Measurements from ENCODE around the gene FOXO3B. TPM values are rescaled to one million over a fixed set of nuclear protein-coding genes. Genes with fewer than 3 reads are reported as not detected.
"Not testable (repeated sequence)": the region's sequence is repeated elsewhere in the genome, so short reads cannot be mapped to it uniquely, and the experiment has no call there.

FOXO3B gene
- total RNA-seq, 8 experiments from 2014 or later = 3.9 to 21.4 (median 10.9) TPM

- in situ Hi-C loops (cut with MboI; ENCODE audit: low pct_unique_long_range_greater_than_20kb in 2 of 9, low sequenced_read_pairs in 9 of 9, unreplicated experiment in 9 of 9) = not testable (repeated sequence)
- no CpG with 5 or more reads among the region's 7 CpGs for WGBS, 10 experiments
These were observed 46.3 kb downstream of the FOXO3B start for GRCh38 chr17:18635773-18636172.

GRCh38 chr17:18634550-18635263 is 47.4 kb downstream of the FOXO3B start:
- peak overlapping the region in 2 of 5 donors; percentile 2 to 7 for H3K4me3 ChIP-seq
- WGBS, 10 experiments = no CpG with 5 or more reads among the region's 56 CpGs
- in situ Hi-C loops (cut with MboI; ENCODE audit: low pct_unique_long_range_greater_than_20kb in 2 of 9, low sequenced_read_pairs in 9 of 9, unreplicated experiment in 9 of 9); H3K27ac ChIP-seq; H3K4me1 ChIP-seq (replicated peaks in 1 of 2): not testable (repeated sequence)
- ATAC-seq (replicated peaks in 6 of 8) = peak; percentile 16 to 84 (median 60)

More at GRCh38 chr17:18635773-18636172, 46.3 kb downstream of the FOXO3B start:
- not testable (repeated sequence) for H3K4me1 ChIP-seq (replicated peaks in 1 of 2); ATAC-seq (replicated peaks in 6 of 8); H3K27ac ChIP-seq; H3K4me3 ChIP-seq

Other genes with a start within 250 kb of the FOXO3B start
- gene LGALS9C, start 205.5 kb downstream of the FOXO3B start, total RNA-seq = under 1 TPM in 6 of 8 experiments, not detected in 2; 0.14 to 0.92 (median 0.47) TPM
- 1 to 10 TPM in 2 of 8 experiments, under 1 TPM in 4, not detected in 2; 0.16 to 1.0 (median 0.58) TPM for gene TBC1D28, start 37.9 kb downstream of the FOXO3B start, total RNA-seq
- under 1 TPM; 0.08 to 0.50 (median 0.24) TPM for gene FBXW10, start 61.7 kb upstream of the FOXO3B start, total RNA-seq
- gene TVP23B, start 98.9 kb upstream of the FOXO3B start, total RNA-seq = 10 to 100 TPM; 30.7 to 63.1 (median 41.5) TPM
- gene PRPSAP2, start 175.8 kb upstream of the FOXO3B start, total RNA-seq = 10 to 100 TPM; 39.0 to 89.8 (median 63.7) TPM

Measured in motor neuron (in vitro differentiated cells).